ENCODE results near the gene TMEM260.

GRCh38 chr14:56555921-56556570 is 23.6 kb upstream of the TMEM260 start:
- TF ChIP-seq CTCF (IDR thresholded peaks at IDR 0.05) (peak; percentile 25 to 69 (median 54)), POLR2A (IDR thresholded peaks at IDR 0.05) (no peak)
